A549 (cell line): ENCODE measurements around the gene DAZAP1. TPM values are rescaled to one million over a fixed set of nuclear protein-coding genes. Genes with fewer than 3 reads are reported as not detected.

Experiments
- ATAC-seq, 2 experiments: fragments of 200-7000 bp in 1 of 2; fragments of >200 bp in 1 of 2; cut with Nextera tagmentation in 1 of 2; cut with Tn5 transposase in 1 of 2; 3 replicates each; pipeline versions ENCODE4 v1.8.0 to v1.9.1; 2018 to 2020; ENCODE audit warnings: mild to moderate bottlenecking in 1 of 2, moderate library complexity in 1 of 2
- CTCF ChIA-PET: fragments of 300-600 bp; sonication (Branson Sonifier 250); formaldehyde crosslinking; extraction: SDS; loops from one replicate; lab custom pipeline; 2021; ENCODE audit warnings: antibody characterized with exemption, inconsistent platforms; lab: Yijun Ruan, JAX
- POLR2A ChIA-PET: fragments of 350-600 bp; formaldehyde crosslinking; extraction: SDS; loops from one replicate; lab custom pipeline; 2021; ENCODE audit warnings: antibody characterized with exemption, inconsistent platforms; lab: Yijun Ruan, JAX
- DNase-seq, 2 experiments: peaks; one replicate each; pipeline versions ENCODE4 v3.0.0 to v3.0.0-alpha.2; 2011 to 2016; ENCODE audit warnings: low read depth in 1 of 2, low spot score in 1 of 2
- FAIRE-seq: peaks from 2 replicates; lab custom pipeline; 2011; peaks lifted over from hg19 to GRCh38; lab: Jason Lieb, UNC
- H3K27ac ChIP-seq, 2 experiments: fragments of >200 bp; sonication (Bioruptor Twin); formaldehyde crosslinking; 3 replicates each; pipeline ENCODE4 v1.5.1; 2016 to 2017
- H3K4me1 ChIP-seq: fragments of >200 bp; sonication (Bioruptor Twin); formaldehyde crosslinking; 3 replicates; pipeline ENCODE4 v1.6.1; 2016
- H3K4me2 ChIP-seq: fragments of >200 bp; sonication (Bioruptor Twin); formaldehyde crosslinking; 3 replicates; pipeline ENCODE4 v1.6.1; 2016
- H3K4me3 ChIP-seq: fragments of >200 bp; sonication (Bioruptor Twin); formaldehyde crosslinking; 3 replicates; pipeline ENCODE4 v1.5.1; 2016
- H3K9me3 ChIP-seq: fragments of >200 bp; sonication (Bioruptor Twin); formaldehyde crosslinking; 3 replicates; pipeline ENCODE4 v1.6.1; 2016
- CBX8 ChIP-seq: fragments of 200-600 bp; sonication (generic); IDR thresholded peaks from 2 replicates; pipeline ENCODE4 v1.6.1; 2016
- CEBPB ChIP-seq, 2 experiments: fragments of >200 bp in 1 of 2; sonication (Bioruptor Twin) in 1 of 2; formaldehyde crosslinking in 1 of 2; IDR thresholded peaks; 2 replicates each; pipeline ENCODE4 v1.6.1; 2012 to 2016
- ESRRA ChIP-seq: fragments of 150-350 bp; IDR thresholded peaks from 2 replicates; pipeline ENCODE4 v1.6.1; 2014; ENCODE audit warnings: mild to moderate bottlenecking, low read length, borderline replicate concordance
- FOSL2 ChIP-seq, 2 experiments: fragments of 450-650 bp in 1 of 2; fragments of >200 bp in 1 of 2; sonication (Bioruptor Twin) in 1 of 2; formaldehyde crosslinking; IDR thresholded peaks; 2 replicates each; pipeline versions ENCODE4 v1.5.0 to v1.6.1; 2016 to 2020; ENCODE audit warnings: mild to moderate bottlenecking in 1 of 2, moderate library complexity in 1 of 2
- HOXA7 ChIP-seq: fragments of 250-450 bp; sonication (Bioruptor Pico); IDR thresholded peaks from 2 replicates; pipeline ENCODE4 v1.5.0; 2020; ENCODE audit warnings: mild to moderate bottlenecking, moderate library complexity
- MYC ChIP-seq: IDR thresholded peaks from 2 replicates; pipeline ENCODE4 v1.6.1; 2012; ENCODE audit warnings: mild to moderate bottlenecking, inconsistent platforms, low read length, improper control_type of control experiment, borderline replicate concordance
- NPAS2 ChIP-seq: fragments of 250-450 bp; sonication (Bioruptor Pico); IDR thresholded peaks from 2 replicates; pipeline ENCODE4 v1.8.0; 2022; ENCODE audit warnings: mild to moderate bottlenecking, moderate library complexity, borderline replicate concordance
- PHF8 ChIP-seq: fragments of 200-600 bp; sonication (generic); IDR thresholded peaks from 2 replicates; pipeline ENCODE4 v1.6.1; 2016; ENCODE audit warnings: low read depth, mild to moderate bottlenecking, antibody characterized with exemption, moderate library complexity, borderline replicate concordance
- POLR2AphosphoS2 ChIP-seq: conservative IDR thresholded peaks from 2 replicates; pipeline ENCODE4 v1.6.1; 2012; ENCODE audit warnings: low read length, improper control_type of control experiment, inconsistent platforms
- RARB ChIP-seq: fragments of 250-450 bp; sonication (Bioruptor Pico); IDR thresholded peaks from 2 replicates; pipeline ENCODE4 v1.8.0; 2021; ENCODE audit warnings: mild to moderate bottlenecking, moderate library complexity
- RFX5 ChIP-seq: fragments of 450-650 bp; IDR thresholded peaks from 2 replicates; pipeline ENCODE4 v1.7.1; 2014; ENCODE audit warnings: antibody characterized with exemption, mild to moderate bottlenecking, moderate library complexity
- SMC3 ChIP-seq: fragments of >200 bp; sonication (Bioruptor Twin); formaldehyde crosslinking; IDR thresholded peaks from 3 replicates; pipeline ENCODE4 v1.6.1; 2018; ENCODE audit warnings: inconsistent platforms
- TP53 ChIP-seq: fragments of 250-450 bp; sonication (Bioruptor Pico); IDR thresholded peaks from 2 replicates; pipeline ENCODE4 v1.5.0; 2021; ENCODE audit warnings: mild to moderate bottlenecking, moderate library complexity
- ZFP36 ChIP-seq: fragments of 450-650 bp; IDR thresholded peaks from 2 replicates; pipeline ENCODE4 v1.6.1; 2014; ENCODE audit warnings: borderline replicate concordance; ENCODE audit not compliant: partially characterized antibody
- ZSCAN20 ChIP-seq: fragments of 250-450 bp; sonication (Bioruptor Pico); IDR thresholded peaks from 2 replicates; pipeline ENCODE4 v1.8.0; 2022; ENCODE audit warnings: mild to moderate bottlenecking, moderate library complexity
- WGBS: methylation state at CpG from one replicate; pipeline ENCODE4 v1.1.6; 2017; ENCODE audit errors: missing lambda C conversion rate; 5-methylcytosine and 5-hydroxymethylcytosine counted together
- polyA plus RNA-seq, 4 experiments: library from polyadenylated mRNA; depleted of rRNA in 3 of 4; stranded (reverse); fragments of >200 nt; fragmentation: RNase III in 1 of 4; extraction: RNeasy Plus Mini Kit Qiagen cat#74134 plus additional on column Dnase treatment in 1 of 4; gene quantifications; 2 replicates in 3 of 4; 3 replicates in 1 of 4; pipeline ENCODE4 v1.2.3, GENCODE V29; 2011 to 2017
- TF ChIP-seq, protein P1 (sequence below): fragments of 200-600 bp; sonication (generic); IDR thresholded peaks from 2 replicates; pipeline ENCODE4 v1.6.1; 2016; ENCODE audit warnings: antibody characterized with exemption, mild to moderate bottlenecking, moderate library complexity
- TF ChIP-seq, protein P2 (sequence below): fragments of >200 bp; sonication (Bioruptor Twin); formaldehyde crosslinking; IDR thresholded peaks from 3 replicates; pipeline ENCODE4 v1.5.1; 2016
- TF ChIP-seq, protein P3 (sequence below): IDR thresholded peaks from 2 replicates; pipeline ENCODE4 v1.6.1; 2012; ENCODE audit warnings: low read depth, borderline replicate concordance
- TF ChIP-seq, protein P4 (sequence below): fragments of 150-350 bp; IDR thresholded peaks from 2 replicates; pipeline ENCODE4 v1.6.1; 2014; ENCODE audit warnings: low read depth, mild to moderate bottlenecking, low read length

The DAZAP1 gene
- polyA plus RNA-seq, 2 of the 4 experiments (the other 2 are of a cell fraction), result 58.9 to 86.3 TPM

- TF ChIP-seq, protein P1, sequence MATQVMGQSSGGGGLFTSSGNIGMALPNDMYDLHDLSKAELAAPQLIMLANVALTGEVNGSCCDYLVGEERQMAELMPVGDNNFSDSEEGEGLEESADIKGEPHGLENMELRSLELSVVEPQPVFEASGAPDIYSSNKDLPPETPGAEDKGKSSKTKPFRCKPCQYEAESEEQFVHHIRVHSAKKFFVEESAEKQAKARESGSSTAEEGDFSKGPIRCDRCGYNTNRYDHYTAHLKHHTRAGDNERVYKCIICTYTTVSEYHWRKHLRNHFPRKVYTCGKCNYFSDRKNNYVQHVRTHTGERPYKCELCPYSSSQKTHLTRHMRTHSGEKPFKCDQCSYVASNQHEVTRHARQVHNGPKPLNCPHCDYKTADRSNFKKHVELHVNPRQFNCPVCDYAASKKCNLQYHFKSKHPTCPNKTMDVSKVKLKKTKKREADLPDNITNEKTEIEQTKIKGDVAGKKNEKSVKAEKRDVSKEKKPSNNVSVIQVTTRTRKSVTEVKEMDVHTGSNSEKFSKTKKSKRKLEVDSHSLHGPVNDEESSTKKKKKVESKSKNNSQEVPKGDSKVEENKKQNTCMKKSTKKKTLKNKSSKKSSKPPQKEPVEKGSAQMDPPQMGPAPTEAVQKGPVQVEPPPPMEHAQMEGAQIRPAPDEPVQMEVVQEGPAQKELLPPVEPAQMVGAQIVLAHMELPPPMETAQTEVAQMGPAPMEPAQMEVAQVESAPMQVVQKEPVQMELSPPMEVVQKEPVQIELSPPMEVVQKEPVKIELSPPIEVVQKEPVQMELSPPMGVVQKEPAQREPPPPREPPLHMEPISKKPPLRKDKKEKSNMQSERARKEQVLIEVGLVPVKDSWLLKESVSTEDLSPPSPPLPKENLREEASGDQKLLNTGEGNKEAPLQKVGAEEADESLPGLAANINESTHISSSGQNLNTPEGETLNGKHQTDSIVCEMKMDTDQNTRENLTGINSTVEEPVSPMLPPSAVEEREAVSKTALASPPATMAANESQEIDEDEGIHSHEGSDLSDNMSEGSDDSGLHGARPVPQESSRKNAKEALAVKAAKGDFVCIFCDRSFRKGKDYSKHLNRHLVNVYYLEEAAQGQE, result no peak
- TF ChIP-seq, protein P2, sequence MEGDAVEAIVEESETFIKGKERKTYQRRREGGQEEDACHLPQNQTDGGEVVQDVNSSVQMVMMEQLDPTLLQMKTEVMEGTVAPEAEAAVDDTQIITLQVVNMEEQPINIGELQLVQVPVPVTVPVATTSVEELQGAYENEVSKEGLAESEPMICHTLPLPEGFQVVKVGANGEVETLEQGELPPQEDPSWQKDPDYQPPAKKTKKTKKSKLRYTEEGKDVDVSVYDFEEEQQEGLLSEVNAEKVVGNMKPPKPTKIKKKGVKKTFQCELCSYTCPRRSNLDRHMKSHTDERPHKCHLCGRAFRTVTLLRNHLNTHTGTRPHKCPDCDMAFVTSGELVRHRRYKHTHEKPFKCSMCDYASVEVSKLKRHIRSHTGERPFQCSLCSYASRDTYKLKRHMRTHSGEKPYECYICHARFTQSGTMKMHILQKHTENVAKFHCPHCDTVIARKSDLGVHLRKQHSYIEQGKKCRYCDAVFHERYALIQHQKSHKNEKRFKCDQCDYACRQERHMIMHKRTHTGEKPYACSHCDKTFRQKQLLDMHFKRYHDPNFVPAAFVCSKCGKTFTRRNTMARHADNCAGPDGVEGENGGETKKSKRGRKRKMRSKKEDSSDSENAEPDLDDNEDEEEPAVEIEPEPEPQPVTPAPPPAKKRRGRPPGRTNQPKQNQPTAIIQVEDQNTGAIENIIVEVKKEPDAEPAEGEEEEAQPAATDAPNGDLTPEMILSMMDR, result no peak
- TF ChIP-seq ESRRA (no peak), NPAS2 (CRISPR knock-in tag) (no peak), FOSL2 (IDR thresholded peaks at IDR 0.05) (no peak), FOSL2 (CRISPR knock-in tag; IDR thresholded peaks at IDR 0.05) (no peak), RARB (CRISPR knock-in tag) (no peak), HOXA7 (CRISPR knock-in tag) (no peak), CBX8 (no peak), SMC3 (no peak), PHF8 (no peak), POLR2AphosphoS2 (no peak), ZSCAN20 (no peak), ZFP36 (no peak), MYC (no peak), CEBPB (IDR thresholded peaks at IDR 0.05) (no peak), TP53 (CRISPR knock-in tag) (no peak), RFX5 (no peak)
- TF ChIP-seq, protein P3, sequence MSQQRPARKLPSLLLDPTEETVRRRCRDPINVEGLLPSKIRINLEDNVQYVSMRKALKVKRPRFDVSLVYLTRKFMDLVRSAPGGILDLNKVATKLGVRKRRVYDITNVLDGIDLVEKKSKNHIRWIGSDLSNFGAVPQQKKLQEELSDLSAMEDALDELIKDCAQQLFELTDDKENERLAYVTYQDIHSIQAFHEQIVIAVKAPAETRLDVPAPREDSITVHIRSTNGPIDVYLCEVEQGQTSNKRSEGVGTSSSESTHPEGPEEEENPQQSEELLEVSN, result no peak
- TF ChIP-seq, protein P4, sequence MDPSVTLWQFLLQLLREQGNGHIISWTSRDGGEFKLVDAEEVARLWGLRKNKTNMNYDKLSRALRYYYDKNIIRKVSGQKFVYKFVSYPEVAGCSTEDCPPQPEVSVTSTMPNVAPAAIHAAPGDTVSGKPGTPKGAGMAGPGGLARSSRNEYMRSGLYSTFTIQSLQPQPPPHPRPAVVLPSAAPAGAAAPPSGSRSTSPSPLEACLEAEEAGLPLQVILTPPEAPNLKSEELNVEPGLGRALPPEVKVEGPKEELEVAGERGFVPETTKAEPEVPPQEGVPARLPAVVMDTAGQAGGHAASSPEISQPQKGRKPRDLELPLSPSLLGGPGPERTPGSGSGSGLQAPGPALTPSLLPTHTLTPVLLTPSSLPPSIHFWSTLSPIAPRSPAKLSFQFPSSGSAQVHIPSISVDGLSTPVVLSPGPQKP, result no peak
- Histone ChIP-seq H3K27ac (no peak overlapping the region), H3K4me3 (no peak overlapping the region), H3K9me3 (no peaks in the 10 kb centered on the region), H3K4me2 (no peak overlapping the region), H3K4me1 (no peaks in the 10 kb centered on the region)
- ATAC-seq (no peak), FAIRE-seq (no peak), DNase-seq (no peak)
- CTCF ChIA-PET, result interaction anchor here (0.6 to 1.4 kb wide), 4 partner anchors 10 to 21 kb away, joined by 3 to 4 read pairs (median 3); no protein-coding TSS in a partner anchor
- 95% methylated on average over 39 of the region's 40 CpGs for WGBS
- POLR2A ChIA-PET, result no interaction called here
Measured at GRCh38 chr19:1423436-1424191, 16.2 kb downstream of the DAZAP1 start.
